ENCODE measurements around the gene INPP4B. TPM values are rescaled to one million over a fixed set of nuclear protein-coding genes. Genes with fewer than 3 reads are reported as not detected.

INPP4B gene
- polyA plus RNA-seq, 1 of the 3 experiments (the other 2 are of a cell fraction) = 0.08 TPM

GRCh38 chr4:142447009-142447408, 399.1 kb downstream of the INPP4B start:
- Histone ChIP-seq H3K4me1 (ENCODE audit: control insufficient read depth in 1 of 2, insufficient read depth in 2 of 2, low read depth in 1 of 2, low read length in 1 of 2) (no peaks in the 10 kb centered on the region), H3K4me2 (no peak overlapping the region), H3K27me3 (ENCODE audit: insufficient read depth) (no peaks in the 10 kb centered on the region), H3K9ac (no peak overlapping the region), H3K9me3 (no peaks in the 10 kb centered on the region; the same call in 1 of the 2 replicates), H3K36me3 (replicated peaks in 1 of 2; ENCODE audit: control insufficient read depth in 1 of 2, insufficient read depth in 2 of 2, low read length in 1 of 2) (no peaks in the 10 kb centered on the region), H3K9me2 (no peaks in the 10 kb centered on the region), H4K20me1 (ENCODE audit: insufficient read depth) (no peaks in the 10 kb centered on the region), H3F3A (replicated peaks; ENCODE audit: insufficient read depth) (no peaks in the 10 kb centered on the region), H3K27ac (ENCODE audit: low read depth in 2 of 2, low read length in 1 of 2) (no peak overlapping the region), H2AFZ (ENCODE audit: low read depth) (no peak overlapping the region), H3K79me2 (ENCODE audit: insufficient read depth) (no peaks in the 10 kb centered on the region), H3K4me3 (ENCODE audit: low read depth in 2 of 2, low read length in 1 of 2) (no peak overlapping the region)
- ChIA-PET CTCF (interaction anchor here (1.5 kb wide), 1 partner anchor 38 kb away, joined by 7 read pairs; no protein-coding TSS in a partner anchor), POLR2A (no interaction called here)
- DNase-seq = no peak
- TF ChIP-seq GATA2 (CRISPR knock-in tag; IDR thresholded peaks at IDR 0.05) (no peak), SIN3A (IDR thresholded peaks at IDR 0.05; ENCODE audit: borderline replicate concordance, low read depth, low read length) (no peak), EZH2phosphoT487 (IDR thresholded peaks at IDR 0.05; ENCODE audit: borderline replicate concordance, low read depth) (no peak)
- 92% methylated on average over 3 of the region's 3 CpGs for WGBS (ENCODE audit: low lambda C conversion rate)

GRCh38 chr4:142443469-142443868, 402.6 kb downstream of the INPP4B start:
- CTCF ChIA-PET = no interaction called here

More at GRCh38 chr4:142443469-142443868, 402.6 kb downstream of the INPP4B start:
- H3K79me2 ChIP-seq (ENCODE audit: insufficient read depth) = no peaks in the 10 kb centered on the region
- peaks cover 7% of the 10 kb centered on the region for H3F3A ChIP-seq (replicated peaks; ENCODE audit: insufficient read depth)
- no peak for DNase-seq
- H3K4me3 ChIP-seq (ENCODE audit: low read depth in 2 of 2, low read length in 1 of 2) = no peak overlapping the region
- TF ChIP-seq RCOR1 (IDR thresholded peaks at IDR 0.05; ENCODE audit: low read length) = no peak
- no peak for TF ChIP-seq ELF1 (IDR thresholded peaks at IDR 0.05)
- TF ChIP-seq IRF3 (IDR thresholded peaks at IDR 0.05; ENCODE audit: low read depth, low read length) = no peak
- no peak for TF ChIP-seq NRF1 (IDR thresholded peaks at IDR 0.05; ENCODE audit: low read depth, low read length)
- no peak for TF ChIP-seq SMC3 (IDR thresholded peaks at IDR 0.05; ENCODE audit: low read depth, low read length)
- TF ChIP-seq USF2 (IDR thresholded peaks at IDR 0.05; ENCODE audit: borderline replicate concordance, low read depth, low read length) = no peak
- no peak for TF ChIP-seq RXRA (IDR thresholded peaks at IDR 0.05; ENCODE audit: borderline replicate concordance, low read depth)
- no peak for TF ChIP-seq TEAD4 (IDR thresholded peaks at IDR 0.05; ENCODE audit: borderline replicate concordance, insufficient read depth)
- TF ChIP-seq FOSL2 (IDR thresholded peaks at IDR 0.05; ENCODE audit: borderline replicate concordance, low read depth) = no peak
- no peak for TF ChIP-seq CHD2 (IDR thresholded peaks at IDR 0.05; ENCODE audit: low read length, partially characterized antibody)
- no peak for TF ChIP-seq YY1 (IDR thresholded peaks at IDR 0.05; ENCODE audit: low read depth)
- no peak for TF ChIP-seq FOXJ3 (CRISPR knock-in tag; IDR thresholded peaks at IDR 0.05)
- TF ChIP-seq SIN3A (IDR thresholded peaks at IDR 0.05; ENCODE audit: borderline replicate concordance, low read depth, low read length) = no peak
- TF ChIP-seq MEF2A (IDR thresholded peaks at IDR 0.05; ENCODE audit: borderline replicate concordance, low read depth) = no peak
- TF ChIP-seq TAF1 (IDR thresholded peaks at IDR 0.05; ENCODE audit: borderline replicate concordance, low read depth, low read length) = no peak
- TF ChIP-seq FOXM1 (IDR thresholded peaks at IDR 0.05; ENCODE audit: low read depth) = no peak
- no peak overlapping the region for H2AFZ ChIP-seq (ENCODE audit: low read depth)
- H3K9ac ChIP-seq = no peak overlapping the region
- H3K4me1 ChIP-seq (ENCODE audit: control insufficient read depth in 1 of 2, insufficient read depth in 2 of 2, low read depth in 1 of 2, low read length in 1 of 2) = no peaks in the 10 kb centered on the region; a peak in 2 of 4 replicates
- no peak overlapping the region for H3K4me2 ChIP-seq
- H3K9me2 ChIP-seq = no peaks in the 10 kb centered on the region
- H3K27ac ChIP-seq (ENCODE audit: low read depth in 2 of 2, low read length in 1 of 2) = no peak overlapping the region
- 92% methylated on average over 5 of the region's 5 CpGs for WGBS (ENCODE audit: low lambda C conversion rate)
- H3K36me3 ChIP-seq (replicated peaks in 1 of 2; ENCODE audit: control insufficient read depth in 1 of 2, insufficient read depth in 2 of 2, low read length in 1 of 2) = no peaks in the 10 kb centered on the region
- H3K9me3 ChIP-seq = no peaks in the 10 kb centered on the region; the same call in 1 of the 2 replicates
- no peaks in the 10 kb centered on the region for H4K20me1 ChIP-seq (ENCODE audit: insufficient read depth)
- POLR2A ChIA-PET = no interaction called here
- no peaks in the 10 kb centered on the region for H3K27me3 ChIP-seq (ENCODE audit: insufficient read depth)
